Measurements from ENCODE around the gene CCDC3. TPM values are rescaled to one million over a fixed set of nuclear protein-coding genes. Genes with fewer than 3 reads are reported as not detected.

The CCDC3 gene
- total RNA-seq, 1 experiment from 2014 or later, result not detected

DNA sequence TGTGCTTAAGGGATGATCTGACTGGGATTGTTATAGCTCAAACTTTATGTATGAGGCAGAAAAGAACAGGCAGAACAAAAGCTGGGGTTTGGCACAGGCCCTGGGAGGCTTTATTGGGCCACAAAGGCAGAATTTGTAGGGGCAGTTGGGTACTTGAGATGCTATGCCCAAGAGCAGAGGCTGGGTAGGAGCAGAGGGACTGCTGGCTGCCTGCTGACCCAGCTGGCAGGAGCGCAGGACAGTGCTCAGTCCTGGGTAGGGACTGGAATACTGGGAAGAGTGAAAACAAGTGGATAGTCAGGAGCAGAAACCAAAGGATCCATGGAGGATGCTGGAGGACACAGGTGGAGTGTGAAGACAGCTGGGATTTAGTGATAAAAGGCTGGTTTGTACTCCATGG lies 75.7 kb downstream of the CCDC3 start:
- Histone ChIP-seq H3K4me2 (ENCODE audit: low read length) (no peak overlapping the region), H3K27me3 (ENCODE audit: low read length) (no peaks in the 10 kb centered on the region), H3K4me3 (ENCODE audit: low read length) (no peak overlapping the region), H4K20me1 (ENCODE audit: low read length) (no peaks in the 10 kb centered on the region), H3K4me1 (ENCODE audit: insufficient read depth, low read length) (no peaks in the 10 kb centered on the region), H3K9ac (ENCODE audit: low read length) (no peak overlapping the region), H2AFZ (ENCODE audit: low read length) (no peak overlapping the region), H3K79me2 (ENCODE audit: low read length) (no peaks in the 10 kb centered on the region), H3K9me2 (replicated peaks; ENCODE audit: low read length) (no peaks in the 10 kb centered on the region), H3K27ac (ENCODE audit: low read length) (no peak overlapping the region), H3K36me3 (ENCODE audit: low read depth, low read length) (no peaks in the 10 kb centered on the region), H3F3A (ENCODE audit: low read length, unreplicated experiment) (no peaks in the 10 kb centered on the region), H3K9me3 (ENCODE audit: low read length) (no peaks in the 10 kb centered on the region)
- ATAC-seq (no peak), DNase-seq (no peak)
- ChIA-PET POLR2A (ENCODE audit: unreplicated experiment) (no interaction called here), CTCF (no interaction called here)
- intact Hi-C loops (cut with micrococcal nuclease), result no loop called here
- TF ChIP-seq EZH2phosphoT487 (IDR thresholded peaks at IDR 0.05; ENCODE audit: borderline replicate concordance, low read length), result no peak
- TF ChIP-seq, protein P1, sequence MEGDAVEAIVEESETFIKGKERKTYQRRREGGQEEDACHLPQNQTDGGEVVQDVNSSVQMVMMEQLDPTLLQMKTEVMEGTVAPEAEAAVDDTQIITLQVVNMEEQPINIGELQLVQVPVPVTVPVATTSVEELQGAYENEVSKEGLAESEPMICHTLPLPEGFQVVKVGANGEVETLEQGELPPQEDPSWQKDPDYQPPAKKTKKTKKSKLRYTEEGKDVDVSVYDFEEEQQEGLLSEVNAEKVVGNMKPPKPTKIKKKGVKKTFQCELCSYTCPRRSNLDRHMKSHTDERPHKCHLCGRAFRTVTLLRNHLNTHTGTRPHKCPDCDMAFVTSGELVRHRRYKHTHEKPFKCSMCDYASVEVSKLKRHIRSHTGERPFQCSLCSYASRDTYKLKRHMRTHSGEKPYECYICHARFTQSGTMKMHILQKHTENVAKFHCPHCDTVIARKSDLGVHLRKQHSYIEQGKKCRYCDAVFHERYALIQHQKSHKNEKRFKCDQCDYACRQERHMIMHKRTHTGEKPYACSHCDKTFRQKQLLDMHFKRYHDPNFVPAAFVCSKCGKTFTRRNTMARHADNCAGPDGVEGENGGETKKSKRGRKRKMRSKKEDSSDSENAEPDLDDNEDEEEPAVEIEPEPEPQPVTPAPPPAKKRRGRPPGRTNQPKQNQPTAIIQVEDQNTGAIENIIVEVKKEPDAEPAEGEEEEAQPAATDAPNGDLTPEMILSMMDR (conservative IDR thresholded peaks at IDR 0.05; ENCODE audit: low read depth, low read length), result no peak
- TF ChIP-seq EZH2 (IDR thresholded peaks at IDR 0.05; ENCODE audit: low read length, unreplicated experiment), result no peak
- BruUV-seq (replicated peaks), result no TSS peak

DNA sequence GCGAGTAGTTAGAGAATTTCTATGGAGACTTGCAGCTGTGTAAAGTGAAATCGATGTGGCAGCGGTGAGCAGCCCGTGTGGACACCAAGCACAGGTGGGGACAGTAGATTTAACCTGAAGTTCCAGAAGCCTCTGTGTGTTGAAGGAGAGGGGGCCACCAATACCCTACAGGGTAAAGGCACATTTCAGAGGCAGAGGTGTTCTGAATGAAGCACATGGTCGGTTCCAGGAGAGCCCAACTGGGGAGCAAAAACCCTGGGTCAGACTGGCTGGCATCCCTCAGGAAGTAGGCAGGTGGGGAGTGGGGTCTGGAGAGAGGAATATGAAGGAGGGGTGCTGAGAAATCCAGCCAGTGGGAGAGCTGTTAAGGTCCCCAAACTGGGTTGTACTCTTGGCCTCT lies 76.6 kb downstream of the CCDC3 start:
- no peak overlapping the region for H3K4me2 ChIP-seq (ENCODE audit: low read length)
- TF ChIP-seq, protein P1 (conservative IDR thresholded peaks at IDR 0.05; ENCODE audit: low read depth, low read length), result no peak
- TF ChIP-seq EZH2phosphoT487 (IDR thresholded peaks at IDR 0.05; ENCODE audit: borderline replicate concordance, low read length), result no peak
- TF ChIP-seq EZH2 (IDR thresholded peaks at IDR 0.05; ENCODE audit: low read length, unreplicated experiment), result no peak
- no peaks in the 10 kb centered on the region for H3F3A ChIP-seq (ENCODE audit: low read length, unreplicated experiment)
- no TSS peak for BruUV-seq (replicated peaks)
- H3K4me3 ChIP-seq (ENCODE audit: low read length), result no peak overlapping the region
- CTCF ChIA-PET, result no interaction called here
- no peak overlapping the region for H3K9ac ChIP-seq (ENCODE audit: low read length)
- H3K27me3 ChIP-seq (ENCODE audit: low read length), result no peaks in the 10 kb centered on the region
- DNase-seq (no peak), ATAC-seq (no peak)
- H3K36me3 ChIP-seq (ENCODE audit: low read depth, low read length), result no peaks in the 10 kb centered on the region
- H4K20me1 ChIP-seq (ENCODE audit: low read length), result no peaks in the 10 kb centered on the region
- H2AFZ ChIP-seq (ENCODE audit: low read length), result no peak overlapping the region
- H3K27ac ChIP-seq (ENCODE audit: low read length), result no peak overlapping the region
- no peaks in the 10 kb centered on the region for H3K4me1 ChIP-seq (ENCODE audit: insufficient read depth, low read length)
- no peaks in the 10 kb centered on the region for H3K9me3 ChIP-seq (ENCODE audit: low read length)
- intact Hi-C loops (cut with micrococcal nuclease), result no loop called here
- H3K79me2 ChIP-seq (ENCODE audit: low read length), result no peaks in the 10 kb centered on the region
- POLR2A ChIA-PET (ENCODE audit: unreplicated experiment), result no interaction called here
- no peaks in the 10 kb centered on the region for H3K9me2 ChIP-seq (replicated peaks; ENCODE audit: low read length)

DNA sequence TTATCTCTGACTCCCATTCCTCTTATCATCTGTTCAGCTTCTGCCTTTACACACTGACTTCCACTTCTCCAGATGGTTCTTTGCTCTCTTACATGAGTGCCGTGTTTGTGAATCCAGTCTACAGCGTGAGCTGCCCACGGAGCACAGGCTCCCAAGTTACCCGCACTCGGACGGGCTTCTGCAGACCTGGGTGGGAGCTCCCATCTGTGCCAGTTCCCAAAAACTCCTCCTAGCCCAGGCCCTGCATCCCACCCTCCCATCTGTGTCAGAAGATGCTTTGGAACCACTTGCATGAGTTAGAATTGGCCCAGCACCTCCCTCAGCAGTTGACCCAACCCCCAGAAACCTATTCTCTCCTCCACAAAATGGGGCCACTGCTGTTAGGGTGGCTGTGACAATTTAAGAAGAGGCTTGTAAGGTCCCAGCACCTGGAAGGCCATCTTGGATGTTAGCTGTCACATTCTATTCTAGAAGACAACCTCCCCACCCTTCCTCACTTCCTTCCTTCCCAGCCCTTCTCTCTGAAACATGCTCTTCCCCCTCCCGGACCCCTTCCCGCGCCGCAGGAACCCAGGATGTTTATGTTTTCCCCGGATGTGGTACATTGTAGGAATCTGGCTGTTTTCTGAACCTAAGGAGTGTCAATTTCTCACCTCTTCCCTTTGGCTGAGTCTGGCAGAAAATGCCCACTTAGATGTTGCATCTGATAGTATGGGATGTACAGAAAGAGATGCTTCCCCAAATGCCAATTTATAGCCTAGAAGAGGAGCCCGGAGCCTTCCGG lies 79.2 kb downstream of the CCDC3 start:
- no peak for TF ChIP-seq EZH2phosphoT487 (IDR thresholded peaks at IDR 0.05; ENCODE audit: borderline replicate concordance, low read length)
- TF ChIP-seq EZH2 (IDR thresholded peaks at IDR 0.05; ENCODE audit: low read length, unreplicated experiment), result no peak
- TF ChIP-seq, protein P1 (conservative IDR thresholded peaks at IDR 0.05; ENCODE audit: low read depth, low read length), result no peak
- intact Hi-C loops (cut with micrococcal nuclease), result no loop called here
- POLR2A ChIA-PET (ENCODE audit: unreplicated experiment), result no interaction called here
- Histone ChIP-seq H3K9ac (ENCODE audit: low read length) (no peak overlapping the region), H3K36me3 (ENCODE audit: low read depth, low read length) (no peaks in the 10 kb centered on the region), H3K79me2 (ENCODE audit: low read length) (no peaks in the 10 kb centered on the region), H3F3A (ENCODE audit: low read length, unreplicated experiment) (no peaks in the 10 kb centered on the region), H3K27me3 (ENCODE audit: low read length) (no peaks in the 10 kb centered on the region), H3K4me2 (ENCODE audit: low read length) (no peak overlapping the region), H2AFZ (ENCODE audit: low read length) (no peak overlapping the region), H3K4me3 (ENCODE audit: low read length) (no peak overlapping the region), H3K4me1 (ENCODE audit: insufficient read depth, low read length) (no peaks in the 10 kb centered on the region), H3K27ac (ENCODE audit: low read length) (no peak overlapping the region), H3K9me2 (replicated peaks; ENCODE audit: low read length) (no peaks in the 10 kb centered on the region), H3K9me3 (ENCODE audit: low read length) (no peaks in the 10 kb centered on the region), H4K20me1 (ENCODE audit: low read length) (no peaks in the 10 kb centered on the region)
- ATAC-seq (no peak), DNase-seq (no peak)
- BruUV-seq (replicated peaks), result no TSS peak
- CTCF ChIA-PET, result no interaction called here
